Nephron progenitor cell (in vitro differentiated cells): ENCODE results near the gene LRRC8E.

Experiments used
- DNase-seq: peaks from one replicate; pipeline ENCODE4 v3.0.0; 2021
- H3K27ac Mint-ChIP-seq: 2 replicates; pipeline ENCODE4 v1.8.0; 2021; ENCODE audit warnings: mild to moderate bottlenecking, moderate library complexity, mixed read lengths
- H3K27me3 Mint-ChIP-seq: 2 replicates; pipeline ENCODE4 v1.8.0; 2021; ENCODE audit warnings: mild to moderate bottlenecking, low read depth, mixed read lengths; ENCODE audit not compliant: poor library complexity
- H3K36me3 Mint-ChIP-seq: 2 replicates; pipeline ENCODE4 v1.8.0; 2021; ENCODE audit warnings: low read depth, mixed read lengths
- H3K4me1 Mint-ChIP-seq: 2 replicates; pipeline ENCODE4 v1.8.0; 2021; ENCODE audit warnings: mixed read lengths
- H3K4me3 Mint-ChIP-seq: 2 replicates; pipeline ENCODE4 v1.8.0; 2021; ENCODE audit warnings: mild to moderate bottlenecking, moderate library complexity, mixed read lengths
- H3K9me3 Mint-ChIP-seq: 2 replicates; pipeline ENCODE4 v1.8.0; 2021; ENCODE audit warnings: mild to moderate bottlenecking, moderate library complexity, mixed read lengths
- TF ChIP-seq, protein P1 (sequence below): fragments of 200-600 bp; sonication (generic); IDR thresholded peaks from 2 replicates; pipeline ENCODE4 v1.5.0; 2021; ENCODE audit warnings: antibody characterized with exemption

Gene LRRC8E

DNA sequence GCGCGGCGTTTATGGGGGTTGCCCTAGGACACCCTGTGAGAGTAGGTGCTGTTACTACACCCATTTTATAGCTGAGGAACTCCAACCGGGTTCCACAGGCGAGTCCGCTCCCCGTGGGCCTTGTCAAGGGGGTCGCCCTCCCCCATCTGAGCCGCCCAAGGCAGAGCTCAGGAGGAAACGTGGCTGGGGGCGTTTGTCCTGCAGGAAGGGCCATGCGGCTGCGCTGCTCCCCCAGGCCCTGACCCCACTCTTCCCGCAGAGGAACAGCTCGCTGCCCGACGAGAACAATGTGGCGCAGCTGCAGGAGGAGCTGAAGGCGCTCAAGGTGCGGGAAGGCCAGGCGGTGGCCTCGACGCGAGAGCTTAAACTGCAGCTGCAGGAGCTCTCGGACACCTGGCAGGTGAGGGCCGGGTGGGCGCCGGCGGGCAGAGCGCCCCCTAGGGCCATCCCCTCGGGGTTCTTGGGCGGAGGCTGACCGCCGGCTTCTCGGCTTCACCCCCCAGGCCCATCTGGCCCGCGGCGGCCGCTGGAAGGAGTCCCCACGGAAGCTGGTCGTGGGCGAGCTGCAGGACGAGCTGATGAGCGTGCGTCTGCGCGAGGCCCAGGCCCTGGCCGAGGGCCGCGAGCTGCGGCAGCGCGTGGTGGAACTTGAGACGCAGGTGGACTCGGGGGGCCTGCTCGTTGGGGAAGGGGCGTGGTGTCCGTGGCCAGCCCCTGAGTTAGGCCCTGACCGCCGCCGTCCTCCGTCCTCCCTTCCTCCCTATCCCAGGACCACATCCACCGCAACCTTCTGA lies 26.5 kb upstream of the LRRC8E start:
- H3K27me3 Mint-ChIP-seq = peaks cover 89% of the 10 kb centered on the region
- peak overlapping the region; percentile 78 for H3K4me3 Mint-ChIP-seq
- H3K4me1 Mint-ChIP-seq = peaks cover 22% of the 10 kb centered on the region
- H3K27ac Mint-ChIP-seq = no peak overlapping the region
- no peaks in the 10 kb centered on the region for H3K9me3 Mint-ChIP-seq
- TF ChIP-seq, protein P1, sequence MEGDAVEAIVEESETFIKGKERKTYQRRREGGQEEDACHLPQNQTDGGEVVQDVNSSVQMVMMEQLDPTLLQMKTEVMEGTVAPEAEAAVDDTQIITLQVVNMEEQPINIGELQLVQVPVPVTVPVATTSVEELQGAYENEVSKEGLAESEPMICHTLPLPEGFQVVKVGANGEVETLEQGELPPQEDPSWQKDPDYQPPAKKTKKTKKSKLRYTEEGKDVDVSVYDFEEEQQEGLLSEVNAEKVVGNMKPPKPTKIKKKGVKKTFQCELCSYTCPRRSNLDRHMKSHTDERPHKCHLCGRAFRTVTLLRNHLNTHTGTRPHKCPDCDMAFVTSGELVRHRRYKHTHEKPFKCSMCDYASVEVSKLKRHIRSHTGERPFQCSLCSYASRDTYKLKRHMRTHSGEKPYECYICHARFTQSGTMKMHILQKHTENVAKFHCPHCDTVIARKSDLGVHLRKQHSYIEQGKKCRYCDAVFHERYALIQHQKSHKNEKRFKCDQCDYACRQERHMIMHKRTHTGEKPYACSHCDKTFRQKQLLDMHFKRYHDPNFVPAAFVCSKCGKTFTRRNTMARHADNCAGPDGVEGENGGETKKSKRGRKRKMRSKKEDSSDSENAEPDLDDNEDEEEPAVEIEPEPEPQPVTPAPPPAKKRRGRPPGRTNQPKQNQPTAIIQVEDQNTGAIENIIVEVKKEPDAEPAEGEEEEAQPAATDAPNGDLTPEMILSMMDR = peak; percentile 23
- H3K36me3 Mint-ChIP-seq = no peaks in the 10 kb centered on the region
- DNase-seq = no peak

DNA sequence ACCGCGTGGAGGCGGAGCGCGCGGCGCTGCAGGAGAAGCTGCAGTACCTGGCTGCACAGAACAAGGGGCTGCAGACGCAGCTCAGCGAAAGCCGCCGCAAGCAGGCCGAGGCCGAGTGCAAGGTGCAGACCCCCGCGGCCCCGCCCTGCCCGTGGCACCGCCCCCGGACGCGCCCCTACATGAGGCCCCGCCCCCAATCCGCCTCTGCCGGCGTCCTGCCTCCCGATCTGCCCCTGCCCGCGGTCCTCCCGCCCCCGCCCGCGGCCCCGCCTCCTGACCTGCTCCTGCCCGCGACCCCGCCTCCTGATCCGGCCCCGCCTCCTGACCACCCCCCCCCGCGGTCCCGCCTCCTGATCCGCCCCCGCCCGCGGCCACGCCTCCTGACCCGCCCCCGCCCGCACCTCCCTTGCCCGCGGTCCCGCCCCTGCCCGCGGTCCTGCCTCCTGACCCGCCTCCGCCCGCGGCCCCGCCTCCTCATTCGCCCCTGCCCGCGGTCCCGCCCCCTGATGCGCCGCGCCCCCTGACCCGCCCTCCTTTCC lies 25.8 kb upstream of the LRRC8E start:
- Mint-ChIP-seq H3K36me3 (no peaks in the 10 kb centered on the region), H3K27ac (no peak overlapping the region), H3K27me3 (peaks cover 89% of the 10 kb centered on the region), H3K9me3 (no peaks in the 10 kb centered on the region), H3K4me1 (peaks cover 16% of the 10 kb centered on the region), H3K4me3 (peak overlapping the region; percentile 78)
- TF ChIP-seq, protein P1 = no peak
- DNase-seq = peak; percentile 99

DNA sequence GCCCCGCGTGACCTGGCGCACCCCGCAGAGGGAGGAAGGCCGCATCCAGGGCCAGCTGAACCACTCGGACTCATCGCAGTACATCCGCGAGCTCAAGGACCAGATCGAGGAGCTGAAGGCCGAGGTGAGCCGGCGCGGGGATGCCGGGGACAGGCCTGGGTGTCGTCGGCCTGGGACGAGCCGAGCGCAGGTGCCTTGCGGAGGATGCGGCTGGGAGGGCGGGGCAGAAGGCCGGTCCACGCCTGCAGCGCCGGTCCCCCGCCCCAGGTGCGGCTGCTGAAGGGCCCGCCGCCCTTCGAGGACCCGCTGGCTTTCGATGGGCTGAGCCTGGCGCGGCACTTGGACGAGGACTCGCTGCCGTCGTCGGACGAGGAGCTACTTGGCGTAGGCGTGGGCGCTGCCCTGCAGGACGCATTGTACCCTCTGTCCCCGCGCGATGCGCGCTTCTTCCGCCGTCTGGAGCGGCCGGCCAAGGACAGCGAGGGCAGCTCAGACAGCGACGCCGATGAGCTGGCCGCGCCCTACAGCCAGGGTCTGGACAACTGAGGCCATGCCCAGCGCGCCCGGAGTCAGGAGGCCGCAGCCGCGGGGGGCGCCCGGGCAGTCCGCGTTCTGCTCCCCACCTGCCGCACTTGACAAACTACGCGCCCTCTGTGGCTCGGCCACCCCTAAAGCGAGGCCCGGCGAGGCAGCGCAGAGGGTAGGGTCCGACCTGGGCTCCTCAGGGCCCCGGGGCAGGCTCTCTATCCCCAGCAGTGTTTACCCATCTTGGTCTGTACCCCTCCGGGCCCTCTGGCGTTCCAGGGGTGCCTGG lies 24.9 kb upstream of the LRRC8E start:
- H3K36me3 Mint-ChIP-seq = no peaks in the 10 kb centered on the region
- H3K27ac Mint-ChIP-seq = no peak overlapping the region
- peak; percentile 57 for DNase-seq
- H3K4me1 Mint-ChIP-seq = peaks cover 13% of the 10 kb centered on the region
- no peaks in the 10 kb centered on the region for H3K9me3 Mint-ChIP-seq
- peaks cover 86% of the 10 kb centered on the region for H3K27me3 Mint-ChIP-seq
- peak overlapping the region; percentile 25 for H3K4me3 Mint-ChIP-seq
- TF ChIP-seq, protein P1 = no peak

DNA sequence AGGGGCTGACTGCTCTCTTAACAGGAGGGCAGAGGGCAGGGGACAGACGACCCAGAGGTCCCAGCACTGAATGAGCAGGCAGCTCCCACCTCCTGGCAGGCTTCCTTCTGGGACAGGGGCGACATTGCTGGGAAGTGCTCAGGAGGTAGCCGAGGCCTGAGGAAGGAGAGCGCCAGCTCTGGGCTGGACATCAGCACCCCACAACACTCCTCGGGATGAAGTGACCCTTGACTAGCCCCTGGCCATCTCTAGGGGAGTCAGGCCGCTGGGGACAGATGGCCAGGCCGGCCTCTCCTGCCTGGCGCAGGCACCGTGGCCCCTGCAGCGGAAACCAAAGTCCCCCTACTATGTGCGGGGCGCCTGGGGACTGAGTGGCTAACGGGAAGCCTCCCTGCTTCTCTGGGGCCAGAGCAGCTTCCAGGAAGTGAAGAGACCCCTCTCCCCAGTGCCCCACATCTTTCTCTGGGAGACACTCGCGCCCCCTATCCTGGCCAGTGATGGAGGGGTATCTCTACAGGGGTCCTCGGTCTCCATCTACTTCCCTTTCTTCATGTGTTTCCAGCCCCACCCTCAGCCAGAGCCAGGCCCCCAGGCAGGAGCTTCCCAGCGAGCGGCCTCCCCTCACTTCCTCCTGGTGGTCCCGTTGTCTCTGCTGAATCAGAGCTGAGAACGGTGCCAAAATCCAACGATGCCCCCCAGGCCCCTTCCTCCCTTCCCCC lies 24.2 kb upstream of the LRRC8E start:
- TF ChIP-seq, protein P1 = no peak
- Mint-ChIP-seq H3K4me1 (peaks cover 10% of the 10 kb centered on the region), H3K36me3 (no peaks in the 10 kb centered on the region), H3K9me3 (no peaks in the 10 kb centered on the region), H3K4me3 (no peak overlapping the region), H3K27ac (no peak overlapping the region), H3K27me3 (peaks cover 85% of the 10 kb centered on the region)
- no peak for DNase-seq

DNA sequence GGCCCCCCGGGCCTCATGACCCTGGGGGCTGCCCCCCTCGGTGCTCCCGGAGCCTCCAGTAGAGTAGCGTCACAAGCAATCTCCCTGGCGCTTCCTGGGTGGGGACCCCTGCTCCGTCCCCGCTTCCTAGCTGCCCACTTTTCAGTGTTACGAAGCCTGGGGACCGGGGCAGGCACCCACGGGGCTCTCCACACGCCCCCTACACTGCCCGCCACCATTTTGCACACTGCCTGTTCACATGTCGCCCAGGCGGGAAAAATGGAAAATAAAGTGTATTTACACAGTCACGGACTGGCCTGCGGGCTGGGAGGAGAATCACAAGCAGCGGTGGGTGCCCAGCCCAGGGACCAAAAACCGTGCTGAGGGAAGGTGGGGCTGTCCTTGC lies 23.6 kb upstream of the LRRC8E start:
- H3K4me1 Mint-ChIP-seq = peaks cover 10% of the 10 kb centered on the region
- no peak overlapping the region for H3K4me3 Mint-ChIP-seq
- H3K27ac Mint-ChIP-seq = no peak overlapping the region
- H3K9me3 Mint-ChIP-seq = no peaks in the 10 kb centered on the region
- no peak for DNase-seq
- TF ChIP-seq, protein P1 = no peak
- no peaks in the 10 kb centered on the region for H3K36me3 Mint-ChIP-seq
- peaks cover 82% of the 10 kb centered on the region for H3K27me3 Mint-ChIP-seq
